HepG2 (cell line): ENCODE measurements around the gene TBCCD1. TPM values are rescaled to one million over a fixed set of nuclear protein-coding genes. Genes with fewer than 3 reads are reported as not detected.
A peak's percentile ranks its signal among the peaks of the same experiment; 100 is the strongest.

Experiments used
- AGO2 ChIP-seq: fragments of 200-400 bp; formaldehyde crosslinking; optimal IDR thresholded peaks from 2 replicates; pipeline ENCODE3; 2017; ENCODE audit warnings: mild to moderate bottlenecking, low read depth, low read length, moderate library complexity
- CREB1 ChIP-seq, 2 experiments: fragments of 450-650 bp in 1 of 2; IDR thresholded peaks; 2 replicates each; pipeline ENCODE4 v1.6.1; 2016 to 2017; ENCODE audit warnings: control low read depth in 1 of 2, mild to moderate bottlenecking in 1 of 2, missing compliant biosample characterization in 1 of 2, missing genetic modification characterization in 1 of 2
- E2F5 ChIP-seq: sonication (generic); formaldehyde crosslinking; conservative IDR thresholded peaks from 2 replicates; pipeline ENCODE4 v1.4.0; 2020; ENCODE audit warnings: missing genetic modification reagents
- KMT2A ChIP-seq: sonication (generic); formaldehyde crosslinking; IDR thresholded peaks from 2 replicates; pipeline ENCODE4 v1.4.0; 2020; ENCODE audit warnings: missing genetic modification reagents
- NBN ChIP-seq: fragments of 450-650 bp; conservative IDR thresholded peaks from 2 replicates; pipeline ENCODE4 v1.6.1; 2017
- SNAI1 ChIP-seq: sonication (generic); formaldehyde crosslinking; IDR thresholded peaks from 2 replicates; pipeline ENCODE4 v1.5.0; 2020; ENCODE audit warnings: mild to moderate bottlenecking, missing genetic modification reagents, borderline replicate concordance
- TCF7L2 ChIP-seq: IDR thresholded peaks from 2 replicates; pipeline ENCODE4 v1.6.1; 2011; ENCODE audit warnings: mild to moderate bottlenecking, low read depth, low read length, moderate library complexity
- TFE3 ChIP-seq: IDR thresholded peaks from 2 replicates; pipeline ENCODE4 v1.6.1; 2016
- U2AF1 ChIP-seq: fragments of 200-400 bp; formaldehyde crosslinking; optimal IDR thresholded peaks from 2 replicates; pipeline ENCODE3; 2017; ENCODE audit warnings: mild to moderate bottlenecking, low read depth, low read length
- ZC3H13 ChIP-seq: sonication (generic); formaldehyde crosslinking; IDR thresholded peaks from 2 replicates; pipeline ENCODE4 v1.8.1; 2023; ENCODE audit warnings: mild to moderate bottlenecking, missing genetic modification reagents, moderate library complexity
- ZFP36 ChIP-seq: fragments of 150-350 bp; IDR thresholded peaks from 2 replicates; pipeline ENCODE4 v1.6.1; 2018; ENCODE audit warnings: borderline replicate concordance, low read length, low read depth; ENCODE audit not compliant: partially characterized antibody
- ZKSCAN5 ChIP-seq: sonication (generic); formaldehyde crosslinking; IDR thresholded peaks from 2 replicates; pipeline ENCODE4 v1.5.1; 2020; ENCODE audit warnings: mild to moderate bottlenecking, missing genetic modification reagents
- ZNF333 ChIP-seq: sonication (generic); formaldehyde crosslinking; IDR thresholded peaks from 2 replicates; pipeline ENCODE4 v1.4.0; 2020; ENCODE audit warnings: mild to moderate bottlenecking, missing genetic modification reagents, borderline replicate concordance
- ZNF589 ChIP-seq: sonication (generic); formaldehyde crosslinking; conservative IDR thresholded peaks from 2 replicates; pipeline ENCODE4 v1.8.0; 2022; ENCODE audit warnings: mild to moderate bottlenecking, moderate library complexity, missing genetic modification reagents
- ZNF776 ChIP-seq: sonication (generic); formaldehyde crosslinking; IDR thresholded peaks from 2 replicates; pipeline ENCODE4 v1.4.0; 2020; ENCODE audit warnings: mild to moderate bottlenecking, missing genetic modification reagents
- polyA plus RNA-seq, 8 experiments: library from polyadenylated mRNA; depleted of rRNA in 3 of 8; stranded (reverse) in 7 of 8; unstranded in 1 of 8; fragments of >200 nt; fragmentation: Illumina TruSeq in 4 of 8; extraction: Trizol in 4 of 8; gene quantifications; 2 replicates each; pipeline versions ENCODE4 v1.2.1 to v1.2.3, GENCODE V29; 2011 to 2016; ENCODE audit warnings: low read depth in 4 of 8, missing spikeins in 1 of 8, mixed read lengths in 1 of 8; ENCODE audit not compliant: insufficient read depth in 1 of 8
- total RNA-seq, 5 experiments: library from RNA; depleted of rRNA; stranded (reverse); fragments of >200 nt; fragmentation: Illumina TruSeq; extraction: Trizol; gene quantifications; 2 replicates each; pipeline ENCODE4 v1.2.3, GENCODE V29; 2016; ENCODE audit warnings: low read depth in 1 of 5
- TF ChIP-seq, protein P1 (sequence below): sonication (generic); formaldehyde crosslinking; IDR thresholded peaks from 2 replicates; pipeline ENCODE4 v1.9.0; 2021; ENCODE audit warnings: missing genetic modification reagents, borderline replicate concordance
- TF ChIP-seq, protein P2 (sequence below): sonication (generic); formaldehyde crosslinking; IDR thresholded peaks from 2 replicates; pipeline ENCODE4 v1.5.0; 2020; ENCODE audit warnings: missing genetic modification reagents
- TF ChIP-seq, protein P3 (sequence below): sonication (generic); formaldehyde crosslinking; IDR thresholded peaks from 2 replicates; pipeline ENCODE4 v1.5.1; 2020; ENCODE audit warnings: missing genetic modification reagents, mild to moderate bottlenecking, borderline replicate concordance
- TF ChIP-seq, protein P4 (sequence below): sonication (generic); formaldehyde crosslinking; IDR thresholded peaks from 2 replicates; pipeline ENCODE4 v1.5.1; 2020; ENCODE audit warnings: missing genetic modification reagents, mild to moderate bottlenecking, borderline replicate concordance

The TBCCD1 gene
- total and polyA plus RNA-seq, 2 of the 13 experiments (the other 11 are each of a cell fraction or from before 2014, with no cell fraction given), result 13.6 to 16.2 TPM

DNA sequence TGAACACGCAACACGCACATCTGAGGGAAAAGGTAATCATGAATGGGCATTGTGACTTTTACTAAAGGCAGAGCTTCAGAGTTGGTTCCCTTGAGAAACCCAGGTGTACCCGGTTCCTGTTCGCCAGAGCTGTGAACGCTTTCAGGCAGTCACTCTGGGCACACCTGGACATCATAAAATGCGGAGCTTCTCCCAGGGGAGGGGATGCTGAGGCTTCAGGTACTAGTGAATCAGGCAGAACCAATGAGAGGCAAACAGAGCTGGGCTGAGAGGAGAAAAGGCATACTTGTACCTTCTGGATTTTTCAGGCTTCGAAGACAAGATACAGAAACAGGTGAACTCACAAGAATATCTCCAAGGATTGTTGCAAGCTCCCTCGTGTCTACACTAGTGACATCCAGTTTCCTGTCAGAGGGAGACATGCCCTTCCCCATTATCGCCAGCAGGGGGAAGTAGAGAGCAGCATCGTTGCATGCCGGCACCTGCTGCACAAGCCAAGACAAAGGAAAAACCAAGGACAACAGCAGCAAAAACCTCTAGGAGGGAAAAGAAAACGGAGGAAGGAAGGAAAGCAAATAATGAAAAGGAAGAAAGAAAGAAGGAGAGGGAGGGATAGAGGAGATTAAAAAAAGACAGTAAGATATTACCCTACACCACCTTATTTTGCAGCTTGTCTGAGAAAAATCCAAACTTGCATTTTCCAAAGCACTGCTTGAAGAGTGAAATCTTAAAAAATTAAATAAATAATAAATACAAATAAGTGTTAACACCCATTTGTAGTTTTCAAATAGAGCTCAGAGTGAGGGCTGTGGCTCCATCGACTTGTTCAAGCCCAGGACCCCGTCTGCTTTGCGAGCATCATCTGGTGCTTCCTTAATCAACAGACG, 47.7 kb upstream of the TBCCD1 start (continued):
- TF ChIP-seq, protein P1, sequence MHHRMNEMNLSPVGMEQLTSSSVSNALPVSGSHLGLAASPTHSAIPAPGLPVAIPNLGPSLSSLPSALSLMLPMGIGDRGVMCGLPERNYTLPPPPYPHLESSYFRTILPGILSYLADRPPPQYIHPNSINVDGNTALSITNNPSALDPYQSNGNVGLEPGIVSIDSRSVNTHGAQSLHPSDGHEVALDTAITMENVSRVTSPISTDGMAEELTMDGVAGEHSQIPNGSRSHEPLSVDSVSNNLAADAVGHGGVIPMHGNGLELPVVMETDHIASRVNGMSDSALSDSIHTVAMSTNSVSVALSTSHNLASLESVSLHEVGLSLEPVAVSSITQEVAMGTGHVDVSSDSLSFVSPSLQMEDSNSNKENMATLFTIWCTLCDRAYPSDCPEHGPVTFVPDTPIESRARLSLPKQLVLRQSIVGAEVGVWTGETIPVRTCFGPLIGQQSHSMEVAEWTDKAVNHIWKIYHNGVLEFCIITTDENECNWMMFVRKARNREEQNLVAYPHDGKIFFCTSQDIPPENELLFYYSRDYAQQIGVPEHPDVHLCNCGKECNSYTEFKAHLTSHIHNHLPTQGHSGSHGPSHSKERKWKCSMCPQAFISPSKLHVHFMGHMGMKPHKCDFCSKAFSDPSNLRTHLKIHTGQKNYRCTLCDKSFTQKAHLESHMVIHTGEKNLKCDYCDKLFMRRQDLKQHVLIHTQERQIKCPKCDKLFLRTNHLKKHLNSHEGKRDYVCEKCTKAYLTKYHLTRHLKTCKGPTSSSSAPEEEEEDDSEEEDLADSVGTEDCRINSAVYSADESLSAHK (CRISPR knock-in tag), result no peak
- no peak for TF ChIP-seq CREB1 (IDR thresholded peaks at IDR 0.05)
- TF ChIP-seq CREB1 (CRISPR knock-in tag; IDR thresholded peaks at IDR 0.05), result peak; percentile 59
- 0 out of 2 replicates have a peak, but pooled peaks have one; percentile 27 for TF ChIP-seq KMT2A (CRISPR knock-in tag)
- TF ChIP-seq, protein P2, sequence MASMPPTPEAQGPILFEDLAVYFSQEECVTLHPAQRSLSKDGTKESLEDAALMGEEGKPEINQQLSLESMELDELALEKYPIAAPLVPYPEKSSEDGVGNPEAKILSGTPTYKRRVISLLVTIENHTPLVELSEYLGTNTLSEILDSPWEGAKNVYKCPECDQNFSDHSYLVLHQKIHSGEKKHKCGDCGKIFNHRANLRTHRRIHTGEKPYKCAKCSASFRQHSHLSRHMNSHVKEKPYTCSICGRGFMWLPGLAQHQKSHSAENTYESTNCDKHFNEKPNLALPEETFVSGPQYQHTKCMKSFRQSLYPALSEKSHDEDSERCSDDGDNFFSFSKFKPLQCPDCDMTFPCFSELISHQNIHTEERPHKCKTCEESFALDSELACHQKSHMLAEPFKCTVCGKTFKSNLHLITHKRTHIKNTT, result no peak
- peak; percentile 99 for TF ChIP-seq ZC3H13
- no peak for TF ChIP-seq TCF7L2
- TF ChIP-seq TFE3, result peak; percentile 11; the same call in 1 of the 2 replicates
- TF ChIP-seq ZFP36, result no peak
- no peak for TF ChIP-seq E2F5 (CRISPR knock-in tag)
- TF ChIP-seq SNAI1 (CRISPR knock-in tag), result no peak
- no peak; the same call in 1 of the 2 replicates for TF ChIP-seq ZNF333 (CRISPR knock-in tag)
- 0 out of 2 replicates have a peak, but pooled peaks have one; percentile 55 for TF ChIP-seq ZNF589
- TF ChIP-seq, protein P3, sequence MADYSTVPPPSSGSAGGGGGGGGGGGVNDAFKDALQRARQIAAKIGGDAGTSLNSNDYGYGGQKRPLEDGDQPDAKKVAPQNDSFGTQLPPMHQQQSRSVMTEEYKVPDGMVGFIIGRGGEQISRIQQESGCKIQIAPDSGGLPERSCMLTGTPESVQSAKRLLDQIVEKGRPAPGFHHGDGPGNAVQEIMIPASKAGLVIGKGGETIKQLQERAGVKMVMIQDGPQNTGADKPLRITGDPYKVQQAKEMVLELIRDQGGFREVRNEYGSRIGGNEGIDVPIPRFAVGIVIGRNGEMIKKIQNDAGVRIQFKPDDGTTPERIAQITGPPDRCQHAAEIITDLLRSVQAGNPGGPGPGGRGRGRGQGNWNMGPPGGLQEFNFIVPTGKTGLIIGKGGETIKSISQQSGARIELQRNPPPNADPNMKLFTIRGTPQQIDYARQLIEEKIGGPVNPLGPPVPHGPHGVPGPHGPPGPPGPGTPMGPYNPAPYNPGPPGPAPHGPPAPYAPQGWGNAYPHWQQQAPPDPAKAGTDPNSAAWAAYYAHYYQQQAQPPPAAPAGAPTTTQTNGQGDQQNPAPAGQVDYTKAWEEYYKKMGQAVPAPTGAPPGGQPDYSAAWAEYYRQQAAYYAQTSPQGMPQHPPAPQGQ (CRISPR knock-in tag), result no peak
- TF ChIP-seq AGO2, result no peak
- TF ChIP-seq U2AF1, result no peak
- no peak for TF ChIP-seq ZKSCAN5
- no peak for TF ChIP-seq ZNF776 (CRISPR knock-in tag)
- TF ChIP-seq, protein P4, sequence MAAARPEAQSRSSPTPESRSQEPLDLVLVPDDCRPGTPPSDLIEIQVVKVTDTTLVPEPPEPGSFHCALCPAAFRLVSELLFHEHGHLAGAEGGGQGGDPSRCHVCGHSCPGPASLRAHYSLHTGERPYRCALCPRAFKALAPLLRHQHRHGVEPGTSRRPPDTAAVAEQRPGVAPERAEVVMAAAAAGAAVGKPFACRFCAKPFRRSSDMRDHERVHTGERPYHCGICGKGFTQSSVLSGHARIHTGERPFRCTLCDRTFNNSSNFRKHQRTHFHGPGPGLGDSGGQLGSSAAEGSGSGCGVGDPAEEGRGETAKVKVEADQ, result no peak
- TF ChIP-seq NBN, result no peak
